Measurements from ENCODE around the gene SORCS2.

DNA sequence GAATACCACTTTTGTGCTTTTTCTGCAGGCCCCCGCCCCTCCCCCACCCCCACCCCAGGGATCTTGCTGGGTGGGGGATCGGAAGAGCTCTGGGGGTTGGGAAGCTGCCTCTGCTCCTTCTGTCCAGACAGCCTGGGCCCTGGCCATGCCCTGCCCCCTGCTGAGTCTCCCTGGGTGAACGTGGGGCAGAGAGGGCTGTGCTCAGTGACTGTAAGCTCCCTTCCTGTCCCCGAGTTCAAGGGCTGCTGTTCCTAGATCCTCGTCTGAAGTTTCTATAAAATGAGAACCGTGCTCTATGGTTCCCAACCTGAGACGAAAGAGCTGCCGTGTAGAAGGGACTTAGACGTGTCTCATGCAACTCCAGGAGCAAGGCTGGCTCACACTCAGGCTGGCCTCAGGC, 105.0 kb downstream of the SORCS2 start:
- TF ChIP-seq, protein P1, sequence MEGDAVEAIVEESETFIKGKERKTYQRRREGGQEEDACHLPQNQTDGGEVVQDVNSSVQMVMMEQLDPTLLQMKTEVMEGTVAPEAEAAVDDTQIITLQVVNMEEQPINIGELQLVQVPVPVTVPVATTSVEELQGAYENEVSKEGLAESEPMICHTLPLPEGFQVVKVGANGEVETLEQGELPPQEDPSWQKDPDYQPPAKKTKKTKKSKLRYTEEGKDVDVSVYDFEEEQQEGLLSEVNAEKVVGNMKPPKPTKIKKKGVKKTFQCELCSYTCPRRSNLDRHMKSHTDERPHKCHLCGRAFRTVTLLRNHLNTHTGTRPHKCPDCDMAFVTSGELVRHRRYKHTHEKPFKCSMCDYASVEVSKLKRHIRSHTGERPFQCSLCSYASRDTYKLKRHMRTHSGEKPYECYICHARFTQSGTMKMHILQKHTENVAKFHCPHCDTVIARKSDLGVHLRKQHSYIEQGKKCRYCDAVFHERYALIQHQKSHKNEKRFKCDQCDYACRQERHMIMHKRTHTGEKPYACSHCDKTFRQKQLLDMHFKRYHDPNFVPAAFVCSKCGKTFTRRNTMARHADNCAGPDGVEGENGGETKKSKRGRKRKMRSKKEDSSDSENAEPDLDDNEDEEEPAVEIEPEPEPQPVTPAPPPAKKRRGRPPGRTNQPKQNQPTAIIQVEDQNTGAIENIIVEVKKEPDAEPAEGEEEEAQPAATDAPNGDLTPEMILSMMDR (IDR thresholded peaks at IDR 0.05): no peak
- no peak for TF ChIP-seq EP300 (IDR thresholded peaks at IDR 0.05)
